ENCODE measurements around the gene GOLT1B. TPM values are rescaled to one million over a fixed set of nuclear protein-coding genes. Genes with fewer than 3 reads are reported as not detected.
A peak's percentile ranks its signal among the peaks of the same experiment; 100 is the strongest.

GOLT1B gene
- total and polyA plus RNA-seq, 9 of the 15 experiments (the other 6 are each of a cell fraction or from before 2014, with no cell fraction given): 9.4 to 66.1 (median 26.7) TPM

DNA sequence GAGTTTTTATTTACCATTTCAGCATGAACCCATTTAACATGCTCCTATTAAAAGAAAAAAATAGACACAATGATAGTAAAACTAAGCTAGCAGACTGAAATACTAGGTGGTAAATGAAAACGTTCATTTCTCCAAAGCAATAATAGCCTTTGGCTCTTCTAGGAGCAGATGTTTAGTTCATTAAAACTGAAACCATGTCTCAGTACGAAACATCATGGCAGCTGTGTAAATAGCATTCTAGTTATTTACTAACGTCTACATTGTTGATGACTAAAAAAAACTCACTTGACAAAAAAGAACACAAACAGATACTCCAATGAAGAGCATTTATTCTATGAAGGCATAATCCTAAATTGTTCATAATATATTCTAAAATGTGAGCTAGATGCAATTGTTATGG lies 18.1 kb upstream of the GOLT1B start (continued):
- TF ChIP-seq, protein P1, sequence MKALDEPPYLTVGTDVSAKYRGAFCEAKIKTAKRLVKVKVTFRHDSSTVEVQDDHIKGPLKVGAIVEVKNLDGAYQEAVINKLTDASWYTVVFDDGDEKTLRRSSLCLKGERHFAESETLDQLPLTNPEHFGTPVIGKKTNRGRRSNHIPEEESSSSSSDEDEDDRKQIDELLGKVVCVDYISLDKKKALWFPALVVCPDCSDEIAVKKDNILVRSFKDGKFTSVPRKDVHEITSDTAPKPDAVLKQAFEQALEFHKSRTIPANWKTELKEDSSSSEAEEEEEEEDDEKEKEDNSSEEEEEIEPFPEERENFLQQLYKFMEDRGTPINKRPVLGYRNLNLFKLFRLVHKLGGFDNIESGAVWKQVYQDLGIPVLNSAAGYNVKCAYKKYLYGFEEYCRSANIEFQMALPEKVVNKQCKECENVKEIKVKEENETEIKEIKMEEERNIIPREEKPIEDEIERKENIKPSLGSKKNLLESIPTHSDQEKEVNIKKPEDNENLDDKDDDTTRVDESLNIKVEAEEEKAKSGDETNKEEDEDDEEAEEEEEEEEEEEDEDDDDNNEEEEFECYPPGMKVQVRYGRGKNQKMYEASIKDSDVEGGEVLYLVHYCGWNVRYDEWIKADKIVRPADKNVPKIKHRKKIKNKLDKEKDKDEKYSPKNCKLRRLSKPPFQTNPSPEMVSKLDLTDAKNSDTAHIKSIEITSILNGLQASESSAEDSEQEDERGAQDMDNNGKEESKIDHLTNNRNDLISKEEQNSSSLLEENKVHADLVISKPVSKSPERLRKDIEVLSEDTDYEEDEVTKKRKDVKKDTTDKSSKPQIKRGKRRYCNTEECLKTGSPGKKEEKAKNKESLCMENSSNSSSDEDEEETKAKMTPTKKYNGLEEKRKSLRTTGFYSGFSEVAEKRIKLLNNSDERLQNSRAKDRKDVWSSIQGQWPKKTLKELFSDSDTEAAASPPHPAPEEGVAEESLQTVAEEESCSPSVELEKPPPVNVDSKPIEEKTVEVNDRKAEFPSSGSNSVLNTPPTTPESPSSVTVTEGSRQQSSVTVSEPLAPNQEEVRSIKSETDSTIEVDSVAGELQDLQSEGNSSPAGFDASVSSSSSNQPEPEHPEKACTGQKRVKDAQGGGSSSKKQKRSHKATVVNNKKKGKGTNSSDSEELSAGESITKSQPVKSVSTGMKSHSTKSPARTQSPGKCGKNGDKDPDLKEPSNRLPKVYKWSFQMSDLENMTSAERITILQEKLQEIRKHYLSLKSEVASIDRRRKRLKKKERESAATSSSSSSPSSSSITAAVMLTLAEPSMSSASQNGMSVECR (CRISPR knock-in tag; IDR thresholded peaks at IDR 0.05): no peak
- no peak for TF ChIP-seq SRF (CRISPR knock-in tag; IDR thresholded peaks at IDR 0.05)
- TF ChIP-seq ESRRB (CRISPR knock-in tag; IDR thresholded peaks at IDR 0.05; ENCODE audit: borderline replicate concordance): no peak
- TF ChIP-seq ZNF12 (CRISPR knock-in tag; IDR thresholded peaks at IDR 0.05): no peak
- TF ChIP-seq OTX1 (CRISPR knock-in tag; IDR thresholded peaks at IDR 0.05): no peak

DNA sequence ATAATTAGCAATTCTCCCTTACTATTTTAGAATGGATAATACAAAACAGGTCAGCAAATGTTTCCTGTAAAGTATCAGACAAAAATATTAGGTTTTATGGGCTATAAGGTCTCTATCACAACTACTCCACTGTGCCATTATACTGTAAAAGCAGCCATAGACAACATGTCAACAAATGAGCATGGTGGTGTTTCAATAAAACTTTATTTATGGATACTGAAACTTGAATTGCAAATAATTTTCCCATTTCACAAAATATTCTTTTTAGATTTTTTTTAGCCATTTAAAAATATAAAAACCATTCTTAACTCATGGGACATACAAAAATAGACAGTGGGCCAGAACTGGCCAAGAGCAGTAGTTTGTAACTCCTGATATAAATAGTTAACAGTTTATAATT lies 15.6 kb upstream of the GOLT1B start:
- H4K20me1 ChIP-seq (replicated peaks; ENCODE audit: control insufficient read depth, insufficient read depth, low read length): no peaks in the 10 kb centered on the region
- ChIA-PET CTCF (ENCODE audit: low intra/inter-chr PET ratio) (interaction anchor here (0.6 kb wide), 1 partner anchor 48 kb away, joined by 3 read pairs; the partner anchor contains the start of gene PYROXD1), POLR2A (no interaction called here)
- FAIRE-seq (no peak), DNase-seq (ENCODE audit: extremely low read depth in 1 of 4, low spot score in 3 of 4) (no peak), ATAC-seq (no peak)
- H3K4me3 ChIP-seq: no peak overlapping the region
- in situ Hi-C loops (cut with MboI) (no loop called here), intact Hi-C loops (cut with micrococcal nuclease) (no loop called here)
- no peak overlapping the region for H3K9ac ChIP-seq (ENCODE audit: insufficient read depth in 1 of 2, low read depth in 2 of 2, low read length in 2 of 2)
- no peaks in the 10 kb centered on the region for H3K4me1 ChIP-seq (replicated peaks in 1 of 2; ENCODE audit: control insufficient read depth in 2 of 2, insufficient read depth in 2 of 2, low read length in 2 of 2)
- H2AFZ ChIP-seq (ENCODE audit: low read depth, low read length): no peak overlapping the region
- no peak overlapping the region for H3K27ac ChIP-seq (ENCODE audit: extremely low read depth, low read depth, low read length)
- H3K9me1 ChIP-seq (ENCODE audit: control insufficient read depth, insufficient read depth, low read length): no peaks in the 10 kb centered on the region
- no peak overlapping the region for H3K4me2 ChIP-seq (ENCODE audit: insufficient read depth, low read length)
- BruUV-seq (replicated peaks): no TSS peak
- TF ChIP-seq, protein P2, sequence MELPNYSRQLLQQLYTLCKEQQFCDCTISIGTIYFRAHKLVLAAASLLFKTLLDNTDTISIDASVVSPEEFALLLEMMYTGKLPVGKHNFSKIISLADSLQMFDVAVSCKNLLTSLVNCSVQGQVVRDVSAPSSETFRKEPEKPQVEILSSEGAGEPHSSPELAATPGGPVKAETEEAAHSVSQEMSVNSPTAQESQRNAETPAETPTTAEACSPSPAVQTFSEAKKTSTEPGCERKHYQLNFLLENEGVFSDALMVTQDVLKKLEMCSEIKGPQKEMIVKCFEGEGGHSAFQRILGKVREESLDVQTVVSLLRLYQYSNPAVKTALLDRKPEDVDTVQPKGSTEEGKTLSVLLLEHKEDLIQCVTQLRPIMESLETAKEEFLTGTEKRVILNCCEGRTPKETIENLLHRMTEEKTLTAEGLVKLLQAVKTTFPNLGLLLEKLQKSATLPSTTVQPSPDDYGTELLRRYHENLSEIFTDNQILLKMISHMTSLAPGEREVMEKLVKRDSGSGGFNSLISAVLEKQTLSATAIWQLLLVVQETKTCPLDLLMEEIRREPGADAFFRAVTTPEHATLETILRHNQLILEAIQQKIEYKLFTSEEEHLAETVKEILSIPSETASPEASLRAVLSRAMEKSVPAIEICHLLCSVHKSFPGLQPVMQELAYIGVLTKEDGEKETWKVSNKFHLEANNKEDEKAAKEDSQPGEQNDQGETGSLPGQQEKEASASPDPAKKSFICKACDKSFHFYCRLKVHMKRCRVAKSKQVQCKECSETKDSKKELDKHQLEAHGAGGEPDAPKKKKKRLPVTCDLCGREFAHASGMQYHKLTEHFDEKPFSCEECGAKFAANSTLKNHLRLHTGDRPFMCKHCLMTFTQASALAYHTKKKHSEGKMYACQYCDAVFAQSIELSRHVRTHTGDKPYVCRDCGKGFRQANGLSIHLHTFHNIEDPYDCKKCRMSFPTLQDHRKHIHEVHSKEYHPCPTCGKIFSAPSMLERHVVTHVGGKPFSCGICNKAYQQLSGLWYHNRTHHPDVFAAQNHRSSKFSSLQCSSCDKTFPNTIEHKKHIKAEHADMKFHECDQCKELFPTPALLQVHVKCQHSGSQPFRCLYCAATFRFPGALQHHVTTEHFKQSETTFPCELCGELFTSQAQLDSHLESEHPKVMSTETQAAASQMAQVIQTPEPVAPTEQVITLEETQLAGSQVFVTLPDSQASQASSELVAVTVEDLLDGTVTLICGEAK (IDR thresholded peaks at IDR 0.05): peak; percentile 85
- TF ChIP-seq, protein P2 (CRISPR knock-in tag; IDR thresholded peaks at IDR 0.05): peak; percentile 45; the same call in 1 of the 2 replicates
- TF ChIP-seq EHMT2 (IDR thresholded peaks at IDR 0.05): no peak
- H3K27me3 ChIP-seq (ENCODE audit: control insufficient read depth in 2 of 2, insufficient read depth in 2 of 2, low read length in 2 of 2): no peaks in the 10 kb centered on the region
- no peaks in the 10 kb centered on the region for H3K79me2 ChIP-seq (ENCODE audit: control insufficient read depth, insufficient read depth, low read length)
- H3K36me3 ChIP-seq (ENCODE audit: control insufficient read depth, insufficient read depth, low read length): peaks cover 25% of the 10 kb centered on the region; the same call in 2 of the 3 replicates
- H3K9me3 ChIP-seq (replicated peaks; ENCODE audit: control insufficient read depth, insufficient read depth, low read depth, low read length): no peaks in the 10 kb centered on the region

Measured in K562 (cell line).